Measurements from ENCODE around the gene L1CAM.

DNA sequence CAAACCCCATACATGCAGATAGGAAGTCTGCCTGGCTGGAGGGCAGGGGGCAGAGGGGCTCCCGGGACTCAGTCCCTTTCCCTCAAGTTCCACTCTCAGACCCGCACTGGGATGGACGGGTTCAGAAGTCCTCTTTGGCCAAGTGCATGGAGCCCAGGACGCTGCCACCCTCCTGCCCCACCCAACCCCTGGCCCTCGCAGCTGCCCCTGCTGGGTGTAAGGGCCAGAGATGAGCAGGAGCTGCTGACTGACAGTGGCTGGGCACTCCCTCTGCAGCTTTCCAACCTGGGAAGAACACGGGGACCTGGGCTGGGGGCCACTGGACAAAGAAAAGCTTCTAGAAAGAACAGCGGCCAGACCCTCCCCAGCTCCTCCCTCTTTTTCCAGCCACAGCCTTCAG, 3.4 kb downstream of the L1CAM start:
- no peak for TF ChIP-seq CTCF (IDR thresholded peaks at IDR 0.05; ENCODE audit: borderline replicate concordance, extremely low read depth, low read length, poor library complexity, severe bottlenecking)
- no peak for TF ChIP-seq EZH2 (IDR thresholded peaks at IDR 0.05; ENCODE audit: borderline replicate concordance, low read depth, low read length, severe bottlenecking)
